CD4-positive, alpha-beta T cell treated with Interleukin-15 for 4 hours (primary cell): ENCODE measurements around the gene LHFPL3.

Experiments used
- DNase-seq: peaks from one replicate; pipeline ENCODE4 v3.0.0-alpha.2; 2020; ENCODE audit warnings: low spot score

Gene LHFPL3

DNA sequence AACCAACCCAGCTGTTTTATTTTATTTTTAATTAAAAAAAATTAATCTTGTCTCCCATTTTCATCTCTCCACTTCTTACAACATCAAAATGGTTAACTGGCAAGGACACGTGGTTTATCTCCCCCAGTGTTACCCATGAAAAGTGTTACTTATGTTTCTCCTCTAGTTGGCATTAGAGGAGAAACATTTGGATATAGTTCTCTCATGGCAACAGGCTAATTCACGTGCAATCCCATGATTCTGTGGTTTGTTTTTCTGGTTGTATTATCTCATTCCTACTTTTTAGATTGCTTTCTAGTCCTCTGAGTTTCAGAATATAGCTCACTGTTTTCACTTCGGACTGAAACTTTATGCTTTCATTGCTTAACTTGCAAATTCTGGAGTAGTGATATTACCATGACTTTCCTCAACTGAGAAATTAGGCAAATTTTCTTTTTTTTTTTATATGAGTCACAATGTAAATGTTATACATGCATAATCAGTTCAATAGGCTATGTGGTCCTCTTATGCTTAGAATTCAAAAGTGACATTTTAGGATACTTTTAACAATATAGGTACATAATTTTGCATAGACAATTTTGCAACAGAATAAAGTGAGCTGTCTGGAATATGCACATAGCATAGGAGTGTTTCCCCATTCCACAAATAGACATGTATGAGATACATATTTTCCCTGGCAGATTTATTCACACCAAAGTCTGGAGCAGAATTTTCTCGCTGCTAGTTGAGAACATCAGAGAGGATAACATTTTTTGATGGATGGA, 43.0 kb downstream of the LHFPL3 start:
- DNase-seq: no peak

DNA sequence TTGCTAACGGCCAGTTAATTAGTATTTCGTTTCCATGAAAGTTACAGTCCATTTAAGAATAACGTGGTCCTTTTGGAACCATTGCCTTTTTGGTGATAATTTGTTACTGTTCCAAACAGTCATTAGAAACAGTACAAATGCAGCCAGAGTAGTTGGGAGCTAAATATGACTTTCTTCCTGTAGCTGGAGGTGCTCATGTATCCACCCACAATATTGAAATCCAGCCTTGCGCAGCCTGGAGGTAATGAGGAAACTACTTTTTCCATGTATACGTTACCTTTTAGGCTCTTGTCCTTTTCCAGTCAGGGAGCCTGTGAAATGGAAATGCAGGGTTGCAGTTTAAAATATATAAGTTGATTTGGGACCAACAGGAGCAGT, 43.6 kb downstream of the LHFPL3 start:
- DNase-seq: no peak

DNA sequence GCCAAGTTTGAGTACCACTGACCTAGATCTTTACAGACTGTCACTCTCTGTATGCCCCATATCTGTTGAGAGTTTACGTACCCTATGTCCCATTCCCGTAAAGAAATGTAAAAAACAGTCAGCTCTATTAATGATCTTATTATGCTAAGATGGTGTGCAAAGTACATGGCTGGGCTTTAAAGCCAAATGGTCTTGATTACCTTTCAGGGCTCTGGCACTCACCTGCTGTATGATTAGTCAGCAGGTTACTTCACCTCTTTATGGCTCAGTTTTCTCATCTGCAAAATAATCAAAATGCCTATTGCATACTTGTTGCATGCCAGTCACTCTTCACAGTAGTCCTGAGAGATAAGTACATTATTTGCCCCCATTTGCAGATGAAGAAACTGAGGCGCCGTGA, 54.2 kb downstream of the LHFPL3 start:
- DNase-seq: no peak

DNA sequence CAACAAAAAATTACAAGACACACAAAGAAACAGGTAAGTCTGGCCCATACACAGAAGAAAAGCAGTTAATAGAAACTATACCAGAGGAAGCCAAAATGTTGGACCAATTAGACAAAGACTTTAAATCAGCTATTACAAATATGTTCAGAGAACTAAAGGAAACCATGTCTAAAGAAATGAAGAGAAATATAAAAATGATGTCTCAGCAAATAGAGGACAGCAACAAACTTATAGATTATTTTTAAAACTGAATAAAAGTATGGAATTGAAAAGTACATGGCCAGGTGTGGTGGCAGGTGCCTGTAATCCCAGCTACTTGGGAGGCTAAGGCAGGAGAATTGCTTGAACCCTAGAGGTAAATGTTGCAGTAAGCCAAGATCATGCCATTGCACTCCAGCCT, 58.5 kb downstream of the LHFPL3 start:
- no peak for DNase-seq

DNA sequence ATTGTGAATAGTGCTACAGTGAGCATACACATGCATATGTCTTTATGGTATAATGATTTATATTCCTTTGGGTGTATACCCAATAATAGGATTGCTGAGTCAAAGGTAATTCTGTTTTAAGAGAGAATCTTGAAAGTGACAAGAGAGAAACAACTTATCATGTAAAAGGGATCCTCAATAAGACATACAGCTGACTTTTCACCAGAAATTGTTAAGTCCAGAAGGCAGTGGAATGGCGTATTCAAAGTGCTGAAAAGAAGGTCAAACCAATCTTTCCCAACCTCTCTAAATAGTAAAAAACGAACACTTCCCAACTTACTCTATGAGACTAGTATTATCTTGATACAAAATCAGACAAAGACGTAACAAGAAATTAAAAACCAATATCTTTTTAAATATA, 59.8 kb downstream of the LHFPL3 start:
- DNase-seq: no peak

DNA sequence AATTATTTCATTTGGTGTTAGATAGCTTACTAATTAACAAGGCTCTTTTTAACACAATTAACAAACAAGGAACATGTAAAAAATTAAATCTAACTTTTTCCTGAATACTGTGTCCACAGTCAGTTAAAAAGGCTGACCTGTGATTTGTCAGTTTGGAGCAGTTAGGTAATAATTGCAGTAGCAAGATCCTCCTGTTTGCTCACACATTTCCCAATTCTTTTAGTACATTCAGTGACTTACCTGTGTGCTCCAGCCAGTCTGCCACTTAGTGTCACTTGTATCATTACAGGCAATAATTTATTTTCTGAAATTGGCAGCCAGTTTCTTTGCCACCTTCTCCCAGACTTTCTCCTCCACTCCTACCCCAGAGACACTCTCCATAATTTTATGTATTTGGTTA, 66.8 kb downstream of the LHFPL3 start:
- DNase-seq: no peak

DNA sequence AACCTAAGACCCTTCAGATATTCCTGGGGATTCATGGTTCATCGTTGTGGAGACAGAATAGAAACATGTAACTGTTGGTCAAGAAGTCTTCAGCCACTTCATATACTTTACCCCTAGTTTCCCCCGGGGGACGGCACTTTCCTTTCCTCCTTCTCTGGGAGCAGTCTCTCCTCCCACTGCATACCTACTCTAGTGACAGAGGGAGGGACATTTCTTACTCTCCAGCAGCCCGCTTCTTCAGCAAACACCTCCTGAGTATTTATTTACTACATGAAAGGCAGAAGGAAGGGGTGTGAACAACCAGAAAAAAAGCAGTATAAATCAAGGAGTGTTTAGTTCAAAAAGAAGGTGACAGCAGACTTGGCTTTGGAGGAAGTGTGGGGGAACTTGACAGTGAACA, 69.0 kb downstream of the LHFPL3 start:
- no peak for DNase-seq

DNA sequence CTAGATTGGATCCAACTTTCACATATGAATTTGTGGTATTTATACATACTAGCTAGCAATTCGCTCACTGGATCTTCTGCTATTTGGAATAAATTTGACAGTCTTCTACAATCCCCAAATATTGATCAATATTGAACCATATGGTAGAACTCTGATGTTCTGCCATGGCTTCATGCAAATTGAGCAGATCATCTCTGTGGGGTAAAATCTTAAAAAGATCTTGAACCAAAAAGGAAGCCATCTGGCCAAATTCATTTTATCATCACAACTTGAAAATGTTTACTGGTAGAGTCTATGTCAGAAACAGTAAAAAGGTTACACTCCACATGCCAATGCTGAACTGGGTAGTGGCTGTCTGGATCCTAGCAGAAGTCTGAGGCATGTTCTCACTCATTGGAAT, 80.0 kb downstream of the LHFPL3 start:
- DNase-seq: no peak

DNA sequence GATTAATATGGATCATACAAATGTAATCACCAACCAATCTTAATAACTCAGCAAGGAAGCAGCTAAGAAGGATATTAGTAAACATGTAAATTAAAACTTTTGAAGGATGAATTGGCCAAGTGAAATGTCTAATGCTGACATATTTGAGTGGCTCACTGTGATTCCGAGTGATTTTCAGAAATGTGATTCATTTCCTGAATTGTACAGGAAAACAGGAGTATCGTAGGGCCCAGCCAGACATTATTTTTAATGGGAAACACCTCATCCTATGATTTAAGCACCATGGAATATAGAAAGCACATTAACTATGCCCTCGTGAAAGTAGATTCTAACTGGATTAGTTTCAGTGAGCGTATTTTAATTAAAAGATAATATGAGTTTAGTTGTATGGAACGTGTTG, 82.3 kb downstream of the LHFPL3 start:
- no peak for DNase-seq

DNA sequence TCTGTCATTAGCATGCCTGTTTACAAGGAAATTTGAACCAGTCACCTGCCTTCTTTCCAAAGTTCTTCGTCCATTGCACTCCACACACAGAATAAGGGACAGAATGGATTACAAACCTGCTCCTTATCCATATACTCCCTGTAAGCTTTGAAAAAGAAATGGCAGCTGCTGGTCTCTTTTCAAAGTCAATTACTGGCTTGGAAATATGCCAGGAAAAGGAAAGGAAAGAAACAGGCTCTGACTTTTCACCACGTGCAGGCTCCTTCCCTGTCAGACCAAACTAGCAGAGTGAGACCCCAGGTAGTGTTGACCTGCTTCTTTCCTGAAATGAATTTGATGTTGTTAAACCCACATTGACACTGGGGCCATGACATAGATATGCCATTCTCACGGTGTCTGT, 84.5 kb downstream of the LHFPL3 start:
- no peak for DNase-seq

DNA sequence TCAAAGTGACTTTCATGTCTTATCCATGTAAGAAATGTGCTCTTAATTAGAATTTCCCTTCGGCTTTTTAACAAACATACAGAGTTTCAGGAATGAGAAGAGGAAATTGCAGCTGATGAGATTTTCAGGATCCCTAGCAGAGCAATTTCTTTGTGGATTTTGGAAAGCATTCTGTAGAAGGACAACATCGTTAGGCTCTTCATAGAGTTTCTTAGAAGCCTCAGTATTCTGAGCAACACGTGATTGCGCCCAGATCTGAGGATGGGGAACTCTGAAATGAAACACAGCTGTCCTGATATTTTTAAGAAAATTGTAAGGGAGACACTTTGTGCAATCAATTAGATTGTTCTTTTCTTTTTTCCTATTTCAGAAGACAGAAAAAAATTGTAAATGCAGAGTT, 85.8 kb downstream of the LHFPL3 start:
- no peak for DNase-seq

DNA sequence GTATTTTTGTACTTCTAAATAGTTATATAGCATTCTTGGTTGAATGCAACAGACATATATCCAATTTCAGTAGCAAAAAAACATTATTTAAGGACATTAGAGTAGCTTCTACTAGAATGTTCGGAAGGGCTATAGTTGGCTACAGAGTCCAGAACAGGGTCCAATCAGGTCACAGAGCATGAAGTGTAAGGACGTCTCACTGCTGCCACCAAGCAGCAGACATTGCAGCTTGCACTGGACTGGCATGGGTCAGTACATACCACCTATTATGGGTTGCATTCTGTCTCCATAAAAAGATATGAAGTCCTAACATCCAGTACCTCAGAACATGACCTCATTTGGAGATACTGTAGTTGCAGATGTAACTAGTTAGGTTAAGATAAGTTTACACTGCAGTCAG, 87.3 kb downstream of the LHFPL3 start:
- no peak for DNase-seq

DNA sequence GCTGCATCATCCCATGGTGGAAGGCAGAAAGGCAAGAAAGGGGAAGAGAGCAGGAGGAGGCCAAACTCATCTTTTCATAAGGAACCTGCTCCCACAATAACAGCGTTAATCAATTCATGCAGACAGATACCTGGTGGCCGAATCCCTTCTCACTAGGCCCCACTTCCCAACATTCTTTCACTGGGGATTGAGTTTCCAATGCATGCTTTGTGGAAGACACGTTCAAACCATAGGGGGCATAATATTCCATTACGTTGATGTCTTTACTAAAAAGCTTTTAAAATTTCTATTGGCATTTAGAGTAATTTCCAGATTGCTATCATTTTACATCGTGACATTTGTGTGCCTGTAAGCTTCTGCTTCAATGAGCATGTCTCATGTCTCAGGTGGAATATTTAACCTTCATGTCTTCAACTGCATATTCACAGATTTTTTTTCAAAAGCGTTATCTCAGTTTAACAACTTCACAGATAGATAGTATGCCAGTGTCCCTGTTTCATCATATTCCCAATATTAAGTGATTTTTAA, 88.5 kb downstream of the LHFPL3 start:
- DNase-seq: no peak

DNA sequence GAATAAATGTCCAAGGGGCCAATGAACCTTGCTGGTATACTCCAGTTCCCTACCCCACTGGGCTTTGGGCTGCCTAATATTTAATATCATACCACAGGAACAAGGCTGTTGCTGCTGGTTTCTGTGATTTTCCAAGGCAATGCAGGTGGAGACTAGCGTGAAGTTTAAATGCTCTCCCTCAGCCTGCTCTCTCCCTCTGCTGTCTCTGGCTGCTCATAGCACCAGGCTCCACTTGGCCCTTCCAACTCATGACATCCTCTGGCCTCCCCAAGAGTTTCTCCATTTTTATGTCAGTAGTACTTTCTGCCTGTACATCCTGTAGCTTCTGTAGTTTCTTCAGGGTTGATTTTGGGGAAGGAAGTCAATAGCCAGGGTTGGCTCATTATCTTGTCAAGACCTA, 103.5 kb downstream of the LHFPL3 start:
- no peak for DNase-seq

DNA sequence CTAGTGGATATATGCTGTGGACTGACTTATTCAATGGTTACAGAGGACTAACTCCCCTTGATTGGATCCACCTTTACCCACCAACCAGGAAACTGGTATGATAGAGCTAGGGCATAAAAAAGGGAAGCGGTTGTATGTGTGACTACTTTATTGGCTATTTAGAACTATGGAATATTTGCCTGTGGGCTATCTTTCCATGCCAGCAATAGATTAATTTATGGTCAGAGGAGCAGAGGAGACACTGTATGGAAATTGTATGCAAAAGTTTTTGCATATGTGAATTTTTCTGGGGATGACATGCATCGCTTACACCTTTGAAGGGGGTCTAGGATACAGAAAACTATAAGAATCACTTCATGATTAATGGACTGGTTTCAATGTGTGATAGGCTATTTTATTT, 105.7 kb downstream of the LHFPL3 start:
- DNase-seq: no peak

DNA sequence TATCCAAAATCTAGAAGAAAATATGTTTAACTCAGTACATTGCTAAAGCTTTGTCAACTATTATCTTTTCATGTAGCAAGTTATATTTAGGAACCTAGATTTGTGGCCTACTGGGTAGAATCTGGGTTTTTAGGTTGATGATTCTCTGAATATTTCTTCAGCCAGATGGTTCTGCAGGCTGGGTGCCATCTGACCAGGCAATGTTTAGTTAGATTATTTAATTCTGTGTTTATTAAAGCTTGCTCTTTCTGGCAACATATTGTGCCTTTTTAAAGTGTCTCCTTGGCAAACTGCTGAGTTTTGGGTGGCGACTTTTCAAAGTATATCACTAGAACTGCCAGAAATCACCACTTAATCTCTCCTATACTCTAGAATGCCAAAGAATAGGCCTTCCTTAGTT, 114.1 kb downstream of the LHFPL3 start:
- DNase-seq: no peak

DNA sequence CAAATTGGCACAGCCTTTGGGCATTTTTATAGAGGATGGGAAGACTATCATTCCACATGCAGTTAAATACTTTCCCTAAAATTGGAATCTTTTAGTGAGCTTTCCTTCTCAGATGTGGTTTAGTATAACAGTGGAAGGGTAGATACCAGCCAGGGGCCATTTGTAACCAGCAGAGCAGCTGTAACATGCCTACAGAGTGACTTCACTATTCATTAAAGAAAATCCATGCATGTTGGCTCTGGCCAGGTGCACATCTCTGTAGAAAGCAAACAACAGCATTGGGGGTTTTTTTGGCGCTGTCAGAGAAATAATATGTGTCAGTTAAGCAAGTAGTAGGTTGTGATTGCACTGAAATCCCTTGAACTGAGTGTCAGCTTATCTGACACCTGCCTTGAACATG, 115.6 kb downstream of the LHFPL3 start:
- no peak for DNase-seq

DNA sequence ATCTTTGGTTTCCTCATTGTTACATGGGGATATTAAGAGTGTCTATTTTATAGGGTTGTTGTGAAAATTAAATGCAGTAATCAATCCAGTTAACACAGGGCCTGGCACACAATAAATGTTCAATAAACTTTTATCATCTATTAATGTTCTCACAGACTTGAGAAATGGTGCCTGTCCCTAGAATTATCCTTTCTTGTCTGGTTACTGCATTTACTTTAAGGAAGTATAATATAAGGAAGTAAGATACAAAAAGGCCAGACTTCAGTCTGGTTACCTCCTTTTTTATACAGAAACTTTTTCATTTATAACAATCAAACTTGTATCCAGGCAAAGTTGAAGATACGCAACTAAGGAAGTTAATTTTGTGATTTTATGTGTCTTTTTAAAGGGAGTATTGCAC, 117.0 kb downstream of the LHFPL3 start:
- DNase-seq: no peak

DNA sequence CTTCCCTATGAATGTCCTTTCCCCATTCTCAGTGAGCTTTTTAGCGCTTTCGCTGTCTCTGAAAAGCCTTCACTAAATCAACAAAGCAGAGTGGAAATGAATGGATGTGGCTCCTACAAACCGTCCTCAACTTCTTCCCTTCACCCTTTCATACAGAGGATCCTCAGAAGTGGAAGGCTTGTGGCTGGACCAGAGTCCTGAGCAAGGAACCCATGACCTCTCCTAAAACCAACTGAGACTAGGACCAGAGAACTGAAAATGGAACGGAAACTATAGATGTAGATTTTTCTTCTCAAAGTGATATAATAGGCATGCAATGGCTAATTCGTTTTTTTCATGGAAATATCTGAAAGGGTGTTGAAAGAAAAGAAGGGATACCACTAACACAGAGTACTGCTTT, 122.5 kb downstream of the LHFPL3 start:
- DNase-seq: no peak

DNA sequence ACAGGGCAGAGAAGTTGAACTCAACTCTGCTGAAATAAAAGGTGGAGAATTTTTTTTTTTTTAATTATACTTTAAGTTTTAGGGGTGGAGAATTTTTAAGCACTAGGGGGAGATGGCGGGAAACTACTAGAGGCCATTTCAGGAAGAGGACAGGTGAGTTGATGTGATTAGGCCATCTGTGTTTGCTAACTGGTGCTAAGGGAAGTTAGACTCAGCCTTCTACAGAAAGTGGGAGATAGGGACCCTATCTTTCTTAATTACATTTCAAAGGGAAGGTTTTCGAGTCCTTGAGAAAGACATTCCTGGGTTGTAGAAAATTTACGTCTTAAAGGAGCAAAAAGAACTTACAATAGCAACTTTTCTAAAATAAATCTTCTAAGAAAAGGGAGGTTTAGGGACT, 124.8 kb downstream of the LHFPL3 start:
- no peak for DNase-seq

DNA sequence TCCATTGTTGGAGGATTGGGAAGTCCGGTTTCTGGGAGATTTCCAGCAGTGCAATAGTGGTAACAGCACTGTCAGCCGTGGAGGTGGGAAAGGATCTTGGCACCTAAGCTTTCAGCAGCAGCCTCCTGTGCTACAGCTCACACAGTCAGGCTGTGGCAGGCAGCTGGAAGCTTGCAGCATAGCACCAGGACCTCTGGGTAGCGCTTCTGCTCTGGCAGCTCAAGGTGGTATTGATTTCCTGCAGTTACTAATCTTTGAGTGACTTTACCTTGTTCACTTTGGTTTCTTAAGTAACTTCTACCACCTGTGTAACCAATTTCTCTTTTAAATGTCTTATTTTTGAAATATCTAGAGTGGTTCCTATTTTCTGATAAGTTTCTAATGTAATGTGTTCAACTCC, 130.5 kb downstream of the LHFPL3 start:
- DNase-seq: no peak

DNA sequence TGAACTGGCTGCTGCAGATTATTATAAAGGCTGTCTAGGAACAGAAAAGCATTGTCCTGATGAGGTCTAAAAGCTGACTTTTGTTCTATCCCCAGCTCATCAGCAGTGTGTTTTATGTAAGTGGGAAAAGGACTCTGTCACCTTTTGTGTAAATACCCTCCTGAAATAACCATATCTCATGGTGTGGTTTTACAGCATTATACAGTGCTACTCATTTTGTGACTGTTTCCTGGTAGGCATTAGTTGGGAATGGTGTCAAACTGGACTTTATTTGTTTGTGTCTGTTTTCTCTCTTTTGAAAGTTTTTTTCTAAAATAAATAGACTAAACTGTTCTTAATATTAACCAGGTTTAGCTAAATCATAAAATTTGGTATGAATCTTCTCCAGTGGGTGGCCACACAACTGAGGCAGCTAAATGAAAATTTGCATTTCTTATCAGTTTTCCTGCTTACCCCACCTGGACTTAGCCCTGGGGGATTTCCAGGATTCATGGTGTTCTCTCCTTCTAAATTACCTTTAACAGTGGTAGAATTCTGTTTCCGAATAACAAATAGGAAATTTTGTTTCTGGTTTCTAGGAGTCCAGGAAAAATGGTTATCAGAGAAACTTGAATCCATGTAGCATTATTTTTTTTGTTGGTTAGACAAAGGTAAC, 140.9 kb downstream of the LHFPL3 start:
- no peak for DNase-seq

DNA sequence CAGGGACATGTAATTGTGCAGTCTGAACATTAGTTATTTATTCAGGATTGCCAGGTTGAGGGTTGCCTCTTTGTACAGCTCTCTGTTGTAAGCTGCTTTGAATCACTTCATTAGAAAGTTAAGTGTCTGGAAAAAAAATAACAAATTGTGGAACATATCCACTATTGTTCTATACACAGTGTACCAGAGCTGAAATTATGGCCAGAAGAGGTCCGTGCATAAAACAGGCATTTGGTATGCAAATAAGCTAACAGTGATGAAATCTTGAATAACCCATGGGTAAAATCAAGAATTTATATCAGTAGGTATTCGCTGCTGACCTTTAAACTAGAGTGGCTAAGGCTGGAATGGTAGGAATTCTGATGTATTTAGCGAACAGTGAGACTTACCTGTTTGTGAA, 152.1 kb downstream of the LHFPL3 start:
- no peak for DNase-seq
